ENCODE measurements around the gene COL4A2. TPM values are rescaled to one million over a fixed set of nuclear protein-coding genes. Genes with fewer than 3 reads are reported as not detected.

The COL4A2 gene
- total and polyA plus RNA-seq, 7 experiments from 2014 or later, result 0.05 TPM; not detected in 6

Small RNA genes lying within 50 kb of the gene (microRNA-seq; reads per million reads assigned to microRNA genes)
- not detected for gene MIR8073 (ENCODE audit: borderline microRNAs expressed)

Other genes starting within 250 kb of the COL4A2 start
- under 1 TPM in 1 of 5 experiments, not detected in 4; 0.24 TPM for gene COL4A1, start 127 bp upstream of the COL4A2 start, total RNA-seq
- gene COL4A1, start 127 bp upstream of the COL4A2 start, polyA plus RNA-seq, result not detected